ENCODE data around the gene CRCP. TPM values are rescaled to one million over a fixed set of nuclear protein-coding genes. Genes with fewer than 3 reads are reported as not detected.

Gene CRCP
- polyA plus RNA-seq (2011; rRNA removed) (26.4 and 33.1 TPM in 2 replicates), polyA plus RNA-seq (2017; fragmentation: RNase III; extraction: RNeasy Plus Mini Kit Qiagen cat#74134 plus additional on column Dnase treatment) (40.3 to 45.6 TPM (median 40.3 TPM) in 3 replicates), polyA minus RNA-seq (2011; rRNA and poly(A)+ RNA removed) (27.7 and 33.2 TPM in 2 replicates)
- 19.7 and 25.0 TPM in 2 replicates for polyA plus RNA-seq (2012; cell fraction: cytosol; rRNA removed)
- polyA plus RNA-seq (2012; cell fraction: nucleus; rRNA removed) = 7.6 and 10.0 TPM in 2 replicates

- ATAC-seq = peak; percentile 89 to 92
- peak; percentile 77 to 83 for DNase-seq (ENCODE audit: low read depth in 1 of 2, low spot score in 1 of 2)
- Histone ChIP-seq H3K4me2 (peak within 1 kb of the TSS; percentile 81), H3K4me3 (peak within 1 kb of the TSS; percentile 80), H3K27ac (peak within 1 kb of the TSS; percentile 93 to 94), H3K4me1 (peaks cover 32% of the 10 kb centered on the region), H3K9me3 (no peaks in the 10 kb centered on the region)
- no peak for FAIRE-seq
- WGBS (ENCODE audit: missing lambda C conversion rate) = 1% methylated on average over 52 of the region's 67 CpGs
- ChIA-PET CTCF (interaction anchor here (0.6 to 1.9 kb wide), 3 partner anchors 10 to 629 kb away, joined by 3 to 4 read pairs (median 4); no protein-coding TSS in a partner anchor), POLR2A (interaction anchor here (0.6 to 1.8 kb wide), 11 partner anchors 10 to 557 kb away, joined by 3 to 8 read pairs (median 3); partner anchors contain the start of gene ASL)
- TF ChIP-seq HOXB5 (CRISPR knock-in tag; IDR thresholded peaks at IDR 0.05) (0 out of 2 replicates have a peak, but pooled peaks have one; percentile 54), RCOR1 (IDR thresholded peaks at IDR 0.05; ENCODE audit: low read depth, low read length) (no peak), PHF8 (IDR thresholded peaks at IDR 0.05; ENCODE audit: borderline replicate concordance, low read depth) (peak; percentile 77), ZC3H11A (IDR thresholded peaks at IDR 0.05) (no peak), NR3C1 (IDR thresholded peaks at IDR 0.05) (no peak), GATA3 (IDR thresholded peaks at IDR 0.05; ENCODE audit: borderline replicate concordance) (no peak), BHLHE40 (IDR thresholded peaks at IDR 0.05; ENCODE audit: low read depth, low read length) (no peak), PBX3 (IDR thresholded peaks at IDR 0.05) (no peak), CEBPB (IDR thresholded peaks at IDR 0.05) (no peak), ESRRA (IDR thresholded peaks at IDR 0.05; ENCODE audit: borderline replicate concordance, low read length) (no peak), KDM5A (IDR thresholded peaks at IDR 0.05) (no peak), NPAS2 (CRISPR knock-in tag; IDR thresholded peaks at IDR 0.05; ENCODE audit: borderline replicate concordance) (no peak), CHD4 (IDR thresholded peaks at IDR 0.05; ENCODE audit: borderline replicate concordance) (no peak), CBX2 (IDR thresholded peaks at IDR 0.05; ENCODE audit: borderline replicate concordance, low read depth) (no peak), NFE2L2 (conservative IDR thresholded peaks at IDR 0.05; ENCODE audit: low read length) (no peak), MAFK (IDR thresholded peaks at IDR 0.05; ENCODE audit: partially characterized antibody) (no peak), JUNB (IDR thresholded peaks at IDR 0.05) (no peak), CBX8 (IDR thresholded peaks at IDR 0.05) (no peak), POLR2A (IDR thresholded peaks at IDR 0.05; ENCODE audit: low read length) (peak; percentile 76), CHD2 (IDR thresholded peaks at IDR 0.05; ENCODE audit: low read length, partially characterized antibody) (no peak), JUN (IDR thresholded peaks at IDR 0.05) (peak; percentile 39 to 76; a peak in 3 of 5 replicates), FOSB (CRISPR knock-in tag; IDR thresholded peaks at IDR 0.05) (no peak), EHMT2 (IDR thresholded peaks at IDR 0.05; ENCODE audit: low read depth) (no peak), RAD21 (conservative IDR thresholded peaks at IDR 0.05 in 1 of 2, IDR thresholded peaks at IDR 0.05 in 1 of 2) (peak in 1 of 2 experiments; percentile 14; a peak in 1 of 5 replicates)
- TF ChIP-seq, protein P1, sequence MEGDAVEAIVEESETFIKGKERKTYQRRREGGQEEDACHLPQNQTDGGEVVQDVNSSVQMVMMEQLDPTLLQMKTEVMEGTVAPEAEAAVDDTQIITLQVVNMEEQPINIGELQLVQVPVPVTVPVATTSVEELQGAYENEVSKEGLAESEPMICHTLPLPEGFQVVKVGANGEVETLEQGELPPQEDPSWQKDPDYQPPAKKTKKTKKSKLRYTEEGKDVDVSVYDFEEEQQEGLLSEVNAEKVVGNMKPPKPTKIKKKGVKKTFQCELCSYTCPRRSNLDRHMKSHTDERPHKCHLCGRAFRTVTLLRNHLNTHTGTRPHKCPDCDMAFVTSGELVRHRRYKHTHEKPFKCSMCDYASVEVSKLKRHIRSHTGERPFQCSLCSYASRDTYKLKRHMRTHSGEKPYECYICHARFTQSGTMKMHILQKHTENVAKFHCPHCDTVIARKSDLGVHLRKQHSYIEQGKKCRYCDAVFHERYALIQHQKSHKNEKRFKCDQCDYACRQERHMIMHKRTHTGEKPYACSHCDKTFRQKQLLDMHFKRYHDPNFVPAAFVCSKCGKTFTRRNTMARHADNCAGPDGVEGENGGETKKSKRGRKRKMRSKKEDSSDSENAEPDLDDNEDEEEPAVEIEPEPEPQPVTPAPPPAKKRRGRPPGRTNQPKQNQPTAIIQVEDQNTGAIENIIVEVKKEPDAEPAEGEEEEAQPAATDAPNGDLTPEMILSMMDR (IDR thresholded peaks at IDR 0.05) = no peak
- TF ChIP-seq, protein P2, sequence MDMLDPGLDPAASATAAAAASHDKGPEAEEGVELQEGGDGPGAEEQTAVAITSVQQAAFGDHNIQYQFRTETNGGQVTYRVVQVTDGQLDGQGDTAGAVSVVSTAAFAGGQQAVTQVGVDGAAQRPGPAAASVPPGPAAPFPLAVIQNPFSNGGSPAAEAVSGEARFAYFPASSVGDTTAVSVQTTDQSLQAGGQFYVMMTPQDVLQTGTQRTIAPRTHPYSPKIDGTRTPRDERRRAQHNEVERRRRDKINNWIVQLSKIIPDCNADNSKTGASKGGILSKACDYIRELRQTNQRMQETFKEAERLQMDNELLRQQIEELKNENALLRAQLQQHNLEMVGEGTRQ (IDR thresholded peaks at IDR 0.05) = no peak
- TF ChIP-seq, protein P3, sequence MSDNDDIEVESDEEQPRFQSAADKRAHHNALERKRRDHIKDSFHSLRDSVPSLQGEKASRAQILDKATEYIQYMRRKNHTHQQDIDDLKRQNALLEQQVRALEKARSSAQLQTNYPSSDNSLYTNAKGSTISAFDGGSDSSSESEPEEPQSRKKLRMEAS (IDR thresholded peaks at IDR 0.05) = peak; percentile 91
- TF ChIP-seq, protein P4, sequence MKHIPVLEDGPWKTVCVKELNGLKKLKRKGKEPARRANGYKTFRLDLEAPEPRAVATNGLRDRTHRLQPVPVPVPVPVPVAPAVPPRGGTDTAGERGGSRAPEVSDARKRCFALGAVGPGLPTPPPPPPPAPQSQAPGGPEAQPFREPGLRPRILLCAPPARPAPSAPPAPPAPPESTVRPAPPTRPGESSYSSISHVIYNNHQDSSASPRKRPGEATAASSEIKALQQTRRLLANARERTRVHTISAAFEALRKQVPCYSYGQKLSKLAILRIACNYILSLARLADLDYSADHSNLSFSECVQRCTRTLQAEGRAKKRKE (CRISPR knock-in tag; IDR thresholded peaks at IDR 0.05; ENCODE audit: low read depth) = no peak
- TF ChIP-seq, protein P5, sequence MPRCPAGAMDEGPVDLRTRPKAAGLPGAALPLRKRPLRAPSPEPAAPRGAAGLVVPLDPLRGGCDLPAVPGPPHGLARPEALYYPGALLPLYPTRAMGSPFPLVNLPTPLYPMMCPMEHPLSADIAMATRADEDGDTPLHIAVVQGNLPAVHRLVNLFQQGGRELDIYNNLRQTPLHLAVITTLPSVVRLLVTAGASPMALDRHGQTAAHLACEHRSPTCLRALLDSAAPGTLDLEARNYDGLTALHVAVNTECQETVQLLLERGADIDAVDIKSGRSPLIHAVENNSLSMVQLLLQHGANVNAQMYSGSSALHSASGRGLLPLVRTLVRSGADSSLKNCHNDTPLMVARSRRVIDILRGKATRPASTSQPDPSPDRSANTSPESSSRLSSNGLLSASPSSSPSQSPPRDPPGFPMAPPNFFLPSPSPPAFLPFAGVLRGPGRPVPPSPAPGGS (IDR thresholded peaks at IDR 0.05) = no peak; the same call in 2 of the 3 replicates
- TF ChIP-seq, protein P6, sequence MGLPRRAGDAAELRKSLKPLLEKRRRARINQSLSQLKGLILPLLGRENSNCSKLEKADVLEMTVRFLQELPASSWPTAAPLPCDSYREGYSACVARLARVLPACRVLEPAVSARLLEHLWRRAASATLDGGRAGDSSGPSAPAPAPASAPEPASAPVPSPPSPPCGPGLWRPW (IDR thresholded peaks at IDR 0.05) = no peak
- TF ChIP-seq, protein P7, sequence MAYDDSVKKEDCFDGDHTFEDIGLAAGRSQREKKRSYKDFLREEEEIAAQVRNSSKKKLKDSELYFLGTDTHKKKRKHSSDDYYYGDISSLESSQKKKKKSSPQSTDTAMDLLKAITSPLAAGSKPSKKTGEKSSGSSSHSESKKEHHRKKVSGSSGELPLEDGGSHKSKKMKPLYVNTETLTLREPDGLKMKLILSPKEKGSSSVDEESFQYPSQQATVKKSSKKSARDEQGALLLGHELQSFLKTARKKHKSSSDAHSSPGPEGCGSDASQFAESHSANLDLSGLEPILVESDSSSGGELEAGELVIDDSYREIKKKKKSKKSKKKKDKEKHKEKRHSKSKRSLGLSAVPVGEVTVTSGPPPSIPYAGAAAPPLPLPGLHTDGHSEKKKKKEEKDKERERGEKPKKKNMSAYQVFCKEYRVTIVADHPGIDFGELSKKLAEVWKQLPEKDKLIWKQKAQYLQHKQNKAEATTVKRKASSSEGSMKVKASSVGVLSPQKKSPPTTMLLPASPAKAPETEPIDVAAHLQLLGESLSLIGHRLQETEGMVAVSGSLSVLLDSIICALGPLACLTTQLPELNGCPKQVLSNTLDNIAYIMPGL (CRISPR knock-in tag; IDR thresholded peaks at IDR 0.05; ENCODE audit: borderline replicate concordance) = no peak
Measured at GRCh38 chr7:66114743-66115649, at the start of gene CRCP. Gene CRCP (plus strand): TSS chr7:66114847. CDS start chr7:66114963, 116 bp downstream.

All from A549 (cell line).